Measurements from ENCODE around the gene STARD13. TPM values are rescaled to one million over a fixed set of nuclear protein-coding genes. Genes with fewer than 3 reads are reported as not detected.
A peak's percentile ranks its signal among the peaks of the same experiment; 100 is the strongest.

The STARD13 gene
- total RNA-seq, 1 donor from 2014 or later = 61.0 TPM

GRCh38 chr13:33280279-33280905 is 5.2 kb downstream of the STARD13 start:
- Histone ChIP-seq H3K27me3 (ENCODE audit: low read depth) (no peaks in the 10 kb centered on the region), H3K4me1 (peaks cover 65% of the 10 kb centered on the region), H3K27ac (no peak overlapping the region), H3K36me3 (no peaks in the 10 kb centered on the region), H3K4me3 (no peak overlapping the region), H3K9me3 (no peaks in the 10 kb centered on the region)
- DNase-seq (no peak), ATAC-seq (no peak)
- intact Hi-C loops (cut with DNase I) = no loop called here
- TF ChIP-seq CTCF (IDR thresholded peaks at IDR 0.05) = no peak

- no peaks in the 10 kb centered on the region for H3K27me3 ChIP-seq (ENCODE audit: low read depth)
- ATAC-seq (peak; percentile 8 to 67), DNase-seq (no peak)
- no peaks in the 10 kb centered on the region for H3K9me3 ChIP-seq
- intact Hi-C loops (cut with DNase I) = no loop called here
- no peak overlapping the region for H3K4me3 ChIP-seq
- TF ChIP-seq CTCF (IDR thresholded peaks at IDR 0.05) = no peak
- H3K4me1 ChIP-seq = peaks cover 72% of the 10 kb centered on the region
- H3K36me3 ChIP-seq = no peaks in the 10 kb centered on the region
- peak overlapping the region; percentile 27 for H3K27ac ChIP-seq
Measured at GRCh38 chr13:33279414-33280278, 5.9 kb downstream of the STARD13 start.

GRCh38 chr13:33278913-33279312 is 6.6 kb downstream of the STARD13 start:
- Histone ChIP-seq H3K4me3 (no peak overlapping the region), H3K36me3 (no peaks in the 10 kb centered on the region), H3K4me1 (peaks cover 76% of the 10 kb centered on the region), H3K27ac (no peak overlapping the region), H3K27me3 (ENCODE audit: low read depth) (no peaks in the 10 kb centered on the region), H3K9me3 (no peaks in the 10 kb centered on the region)
- DNase-seq = no peak
- no peak for ATAC-seq
- intact Hi-C loops (cut with DNase I) = no loop called here
- TF ChIP-seq CTCF (IDR thresholded peaks at IDR 0.05) = no peak

GRCh38 chr13:33277946-33278345 is 7.6 kb downstream of the STARD13 start:
- H3K27ac ChIP-seq = no peak overlapping the region

More at GRCh38 chr13:33277946-33278345, 7.6 kb downstream of the STARD13 start:
- H3K4me3 ChIP-seq = no peak overlapping the region
- H3K4me1 ChIP-seq = peaks cover 66% of the 10 kb centered on the region
- ATAC-seq (no peak), DNase-seq (no peak)
- no peaks in the 10 kb centered on the region for H3K27me3 ChIP-seq (ENCODE audit: low read depth)
- no peaks in the 10 kb centered on the region for H3K9me3 ChIP-seq
- no peaks in the 10 kb centered on the region for H3K36me3 ChIP-seq
- TF ChIP-seq CTCF (IDR thresholded peaks at IDR 0.05) = no peak
- intact Hi-C loops (cut with DNase I) = no loop called here

Measured in lower lobe of right lung (tissue), 2 donors.